Trophoblast cell (in vitro differentiated cells and primary cell): Measurements from ENCODE around the gene ODC1.

Experiments
- DNase-seq, 2 donors: peaks; one replicate each; pipeline ENCODE4 v3.0.0-alpha.2; 2016
- H2AFZ ChIP-seq: 2 replicates; pipeline ENCODE4 v1.6.1; 2013; ENCODE audit warnings: low read length, moderate library complexity, mild to moderate bottlenecking; ENCODE audit not compliant: insufficient read depth, poor library complexity
- H2AK5ac ChIP-seq: 2 replicates; pipeline ENCODE4 v1.6.1; 2013; ENCODE audit warnings: mild to moderate bottlenecking, low read length
- H2BK120ac ChIP-seq: 2 replicates; pipeline ENCODE4 v1.6.1; 2013; ENCODE audit warnings: low read length, mild to moderate bottlenecking, moderate library complexity; ENCODE audit not compliant: insufficient read depth, poor library complexity
- H2BK12ac ChIP-seq: 2 replicates; pipeline ENCODE4 v1.6.1; 2013; ENCODE audit warnings: mild to moderate bottlenecking, low read length, moderate library complexity
- H2BK5ac ChIP-seq: 2 replicates; pipeline ENCODE4 v1.6.1; 2013; ENCODE audit warnings: low read length, low read depth, moderate library complexity, mild to moderate bottlenecking; ENCODE audit not compliant: poor library complexity
- H3K14ac ChIP-seq: 2 replicates; pipeline ENCODE4 v1.6.1; 2013; ENCODE audit warnings: mild to moderate bottlenecking, low read length
- H3K18ac ChIP-seq: 2 replicates; pipeline ENCODE4 v1.6.1; 2013; ENCODE audit warnings: mild to moderate bottlenecking, low read length
- H3K23ac ChIP-seq: 2 replicates; pipeline ENCODE4 v1.6.1; 2013; ENCODE audit warnings: low read length
- H3K27ac ChIP-seq: 2 replicates; pipeline ENCODE4 v1.5.1; 2013; ENCODE audit warnings: low read depth, mild to moderate bottlenecking, inconsistent platforms, low read length, moderate library complexity
- H3K27me3 ChIP-seq: 2 replicates; pipeline ENCODE4 v1.6.1; 2013; ENCODE audit warnings: inconsistent platforms, mild to moderate bottlenecking, low read length, moderate library complexity; ENCODE audit not compliant: insufficient read depth
- H3K36me3 ChIP-seq, 2 experiments: 1 replicate in 1 of 2; 2 replicates in 1 of 2; pipeline ENCODE4 v1.6.1; 2013; ENCODE audit warnings: low read length in 2 of 2, mild to moderate bottlenecking in 2 of 2, moderate library complexity in 1 of 2; ENCODE audit not compliant: insufficient read depth in 2 of 2, control insufficient read depth in 1 of 2
- H3K4ac ChIP-seq: 2 replicates; pipeline ENCODE4 v1.6.1; 2013; ENCODE audit warnings: low read depth, mild to moderate bottlenecking, low read length, moderate library complexity
- H3K4me1 ChIP-seq, 2 experiments: 1 replicate in 1 of 2; 2 replicates in 1 of 2; pipeline ENCODE4 v1.6.1; 2013; ENCODE audit warnings: low read length in 2 of 2, mild to moderate bottlenecking in 2 of 2, moderate library complexity in 1 of 2; ENCODE audit not compliant: insufficient read depth in 2 of 2, control insufficient read depth in 1 of 2
- H3K4me2 ChIP-seq: 2 replicates; pipeline ENCODE4 v1.6.1; 2013; ENCODE audit warnings: inconsistent platforms, mild to moderate bottlenecking, low read length, moderate library complexity
- H3K4me3 ChIP-seq: 2 replicates; pipeline ENCODE4 v1.5.1; 2013; ENCODE audit warnings: mild to moderate bottlenecking, low read depth, low read length, inconsistent platforms
- H3K79me1 ChIP-seq: one replicate; pipeline ENCODE4 v1.6.1; 2013; ENCODE audit warnings: low read length
- H3K79me2 ChIP-seq: 2 replicates; pipeline ENCODE4 v1.6.1; 2013; ENCODE audit warnings: low read length, mild to moderate bottlenecking; ENCODE audit not compliant: control insufficient read depth, insufficient read depth, poor library complexity
- H3K9ac ChIP-seq: 2 replicates; pipeline ENCODE4 v1.6.1; 2013; ENCODE audit warnings: mild to moderate bottlenecking, low read length
- H3K9me3 ChIP-seq: 2 replicates; pipeline ENCODE4 v1.6.1; 2013; ENCODE audit warnings: low read depth, mild to moderate bottlenecking, control low read depth, inconsistent platforms, low read length; ENCODE audit not compliant: insufficient read depth
- H4K12ac ChIP-seq: 2 replicates; pipeline ENCODE4 v1.6.1; 2013; ENCODE audit warnings: low read depth, mild to moderate bottlenecking, low read length, moderate library complexity
- H4K8ac ChIP-seq: 2 replicates; pipeline ENCODE4 v1.6.1; 2013; ENCODE audit warnings: low read depth, mild to moderate bottlenecking, low read length, moderate library complexity
- H4K91ac ChIP-seq: one replicate; pipeline ENCODE4 v1.6.1; 2013; ENCODE audit warnings: low read depth, mild to moderate bottlenecking, low read length, moderate library complexity
- whole genome bisulfite sequencing: extraction: QIAGEN DNeasy Blood & Tissue Kit; methylation state at CpG from one replicate; pipeline ENCODE4 v1.1.7; 2013; ENCODE audit warnings: missing lambda C conversion rate; ENCODE audit not compliant: insufficient read length, insufficient coverage; ENCODE audit errors: extremely low coverage; 5-methylcytosine and 5-hydroxymethylcytosine counted together

ODC1 gene

DNA sequence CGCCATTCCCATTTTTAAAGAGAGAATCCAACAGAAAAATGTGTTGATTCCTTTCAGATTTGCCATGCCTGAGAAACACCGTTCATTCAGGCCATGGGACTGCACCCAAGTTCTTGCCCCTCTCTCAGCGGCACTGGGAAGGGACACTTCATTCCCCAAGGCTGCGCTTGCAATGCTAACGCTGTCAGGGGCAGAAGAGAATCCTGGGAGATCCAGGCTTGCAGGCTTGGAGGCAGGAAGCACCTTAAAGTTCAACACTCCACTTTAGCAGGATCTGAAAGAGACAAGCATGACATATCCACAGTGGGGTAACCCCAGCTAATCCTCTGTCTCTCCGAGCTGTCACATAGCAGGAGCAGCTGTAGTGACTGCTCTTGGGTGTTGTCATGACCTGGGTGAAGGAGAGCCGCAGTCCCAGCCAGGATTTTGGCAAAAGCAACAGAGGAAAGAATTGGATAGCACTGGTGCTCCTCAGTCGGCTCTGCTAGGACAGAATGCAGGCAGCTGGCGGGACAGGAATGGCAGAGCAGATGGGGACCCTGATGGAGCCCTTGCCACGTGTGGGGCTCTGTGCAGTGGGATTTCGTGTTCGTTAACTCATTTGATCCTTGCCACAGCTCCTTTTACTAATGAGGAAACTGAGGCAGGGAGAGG is 22.0 kb upstream of the ODC1 start:
- no peak overlapping the region for H3K4ac ChIP-seq
- peaks cover 0 to 3% of the 10 kb centered on the region in 2 experiments for H3K4me1 ChIP-seq
- H3K27me3 ChIP-seq = no peaks in the 10 kb centered on the region
- no peak overlapping the region for H3K18ac ChIP-seq
- H2BK120ac ChIP-seq = no peak overlapping the region
- H2AK5ac ChIP-seq = no peak overlapping the region
- H3K9ac ChIP-seq = no peak overlapping the region
- no peak overlapping the region for H3K14ac ChIP-seq
- H3K23ac ChIP-seq = no peak overlapping the region
- H3K27ac ChIP-seq = no peak overlapping the region
- no peaks in the 10 kb centered on the region for H3K79me2 ChIP-seq
- H4K91ac ChIP-seq = no peak overlapping the region
- no peaks in the 10 kb centered on the region for H3K79me1 ChIP-seq
- no peak overlapping the region for H4K8ac ChIP-seq
- WGBS = no CpG with 5 or more reads among the region's 12 CpGs
- no peak overlapping the region for H4K12ac ChIP-seq
- DNase-seq = no peak
- no peak overlapping the region for H3K4me2 ChIP-seq
- H2BK12ac ChIP-seq = no peak overlapping the region
- no peak overlapping the region for H2BK5ac ChIP-seq
- H3K36me3 ChIP-seq = no peaks in the 10 kb centered on the region
- peaks cover 2% of the 10 kb centered on the region for H3K9me3 ChIP-seq
- no peak overlapping the region for H3K4me3 ChIP-seq
- no peak overlapping the region for H2AFZ ChIP-seq

DNA sequence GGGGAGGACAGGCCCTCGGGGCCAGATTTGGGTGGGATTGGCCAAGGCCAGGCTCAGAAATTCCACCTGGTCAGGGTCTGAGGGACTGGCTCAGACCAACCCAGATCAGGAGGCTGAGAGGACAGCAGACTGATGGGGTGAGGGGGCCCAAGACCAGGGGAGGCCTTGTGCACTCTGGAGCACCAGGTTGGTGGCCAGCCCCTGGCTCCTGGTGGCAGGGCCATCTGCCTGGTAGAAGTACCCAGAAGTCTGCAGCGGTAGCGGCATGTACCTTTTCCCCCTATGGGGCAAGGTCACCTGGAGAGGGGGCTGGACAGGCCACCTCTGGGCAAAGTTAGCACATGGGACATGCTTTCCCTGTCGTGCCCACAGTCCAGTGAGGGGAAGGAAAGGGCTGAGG is 21.2 kb upstream of the ODC1 start:
- H2BK12ac ChIP-seq = no peak overlapping the region
- H2AK5ac ChIP-seq = no peak overlapping the region
- H3K23ac ChIP-seq = no peak overlapping the region
- H3K4me1 ChIP-seq = peaks cover 0 to 3% of the 10 kb centered on the region in 2 experiments
- no peak overlapping the region for H4K8ac ChIP-seq
- H3K9ac ChIP-seq = no peak overlapping the region
- H2BK5ac ChIP-seq = no peak overlapping the region
- H3K27ac ChIP-seq = no peak overlapping the region
- H3K14ac ChIP-seq = no peak overlapping the region
- H3K4ac ChIP-seq = no peak overlapping the region
- H3K4me2 ChIP-seq = no peak overlapping the region
- H3K27me3 ChIP-seq = no peaks in the 10 kb centered on the region
- H3K79me2 ChIP-seq = no peaks in the 10 kb centered on the region
- peaks cover 2% of the 10 kb centered on the region for H3K9me3 ChIP-seq
- no peak overlapping the region for H2BK120ac ChIP-seq
- no peak overlapping the region for H4K12ac ChIP-seq
- H4K91ac ChIP-seq = no peak overlapping the region
- no peak overlapping the region for H3K18ac ChIP-seq
- no peaks in the 10 kb centered on the region for H3K36me3 ChIP-seq
- WGBS = no CpG with 5 or more reads among the region's 4 CpGs
- no peak overlapping the region for H2AFZ ChIP-seq
- no peak overlapping the region for H3K4me3 ChIP-seq
- DNase-seq = no peak
- H3K79me1 ChIP-seq = no peaks in the 10 kb centered on the region

DNA sequence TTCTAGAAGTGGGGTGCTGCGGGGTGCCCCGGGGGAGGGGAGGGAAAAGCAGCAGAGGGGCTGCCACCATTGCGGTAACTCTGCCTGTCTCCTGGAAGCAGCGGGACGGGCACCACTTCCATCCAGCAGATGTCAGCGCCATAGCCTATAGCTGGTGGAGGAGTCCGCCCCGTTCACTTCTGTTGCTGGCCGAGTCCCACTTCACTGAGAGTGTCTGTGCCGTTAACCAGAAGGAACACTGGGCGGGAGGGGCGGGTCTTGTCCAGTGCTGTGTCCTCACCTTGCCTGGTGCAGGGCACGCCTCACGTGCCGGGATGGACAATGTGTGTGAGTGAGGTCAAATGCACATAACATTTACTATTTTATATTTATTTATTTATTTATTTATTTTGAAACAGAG is 19.3 kb upstream of the ODC1 start:
- Histone ChIP-seq H3K4ac (no peak overlapping the region), H4K8ac (no peak overlapping the region), H2AK5ac (no peak overlapping the region), H3K9ac (no peak overlapping the region), H3K14ac (no peak overlapping the region), H4K91ac (no peak overlapping the region), H3K4me3 (no peak overlapping the region), H4K12ac (no peak overlapping the region), H2BK12ac (no peak overlapping the region), H3K4me2 (no peak overlapping the region), H3K27ac (no peak overlapping the region), H3K27me3 (no peaks in the 10 kb centered on the region), H3K79me2 (no peaks in the 10 kb centered on the region), H3K23ac (no peak overlapping the region), H2BK5ac (no peak overlapping the region), H3K18ac (no peak overlapping the region), H3K4me1 (peaks cover 0 to 3% of the 10 kb centered on the region in 2 experiments), H3K79me1 (no peaks in the 10 kb centered on the region), H2AFZ (no peak overlapping the region), H3K36me3 (no peaks in the 10 kb centered on the region), H3K9me3 (peaks cover 2% of the 10 kb centered on the region), H2BK120ac (no peak overlapping the region)
- DNase-seq = no peak
- no CpG with 5 or more reads among the region's 15 CpGs for WGBS

DNA sequence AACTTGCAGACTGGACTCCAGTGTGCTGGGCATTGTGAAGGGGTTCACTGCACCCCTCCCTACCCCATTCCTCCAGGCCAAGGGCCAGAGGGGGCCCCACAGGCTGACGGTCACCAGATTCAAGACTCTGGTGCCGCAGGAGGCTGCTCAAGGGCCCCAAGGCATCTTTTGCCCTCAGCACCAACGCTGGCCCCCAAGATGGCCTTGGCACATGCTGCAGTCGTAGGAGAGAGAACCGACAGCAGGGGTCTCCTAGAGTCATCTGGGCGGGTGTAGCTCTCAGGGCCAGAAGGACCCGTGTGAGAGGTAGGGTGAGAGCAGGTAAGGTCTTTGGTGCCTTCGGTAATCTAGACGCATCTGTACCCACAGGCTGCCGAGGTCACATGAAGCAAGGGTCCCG is 18.7 kb upstream of the ODC1 start:
- Histone ChIP-seq H3K4me2 (no peak overlapping the region), H3K4me1 (peaks cover 0 to 3% of the 10 kb centered on the region in 2 experiments), H2BK12ac (no peak overlapping the region), H2BK120ac (no peak overlapping the region), H4K12ac (no peak overlapping the region), H3K79me1 (no peaks in the 10 kb centered on the region), H2AK5ac (no peak overlapping the region), H2AFZ (no peak overlapping the region), H3K4me3 (no peak overlapping the region), H3K79me2 (no peaks in the 10 kb centered on the region), H3K23ac (no peak overlapping the region), H3K36me3 (no peaks in the 10 kb centered on the region), H3K27ac (no peak overlapping the region), H3K14ac (no peak overlapping the region), H3K9ac (no peak overlapping the region), H3K18ac (no peak overlapping the region), H3K4ac (no peak overlapping the region), H3K9me3 (peaks cover 2% of the 10 kb centered on the region), H4K91ac (no peak overlapping the region), H2BK5ac (no peak overlapping the region), H4K8ac (no peak overlapping the region), H3K27me3 (no peaks in the 10 kb centered on the region)
- no peak for DNase-seq
- no CpG with 5 or more reads among the region's 11 CpGs for WGBS
